ENCODE measurements around the gene CHTF8. TPM values are rescaled to one million over a fixed set of nuclear protein-coding genes. Genes with fewer than 3 reads are reported as not detected.

Gene CHTF8
- polyA plus RNA-seq, 1 experiment: 161 TPM

DNA sequence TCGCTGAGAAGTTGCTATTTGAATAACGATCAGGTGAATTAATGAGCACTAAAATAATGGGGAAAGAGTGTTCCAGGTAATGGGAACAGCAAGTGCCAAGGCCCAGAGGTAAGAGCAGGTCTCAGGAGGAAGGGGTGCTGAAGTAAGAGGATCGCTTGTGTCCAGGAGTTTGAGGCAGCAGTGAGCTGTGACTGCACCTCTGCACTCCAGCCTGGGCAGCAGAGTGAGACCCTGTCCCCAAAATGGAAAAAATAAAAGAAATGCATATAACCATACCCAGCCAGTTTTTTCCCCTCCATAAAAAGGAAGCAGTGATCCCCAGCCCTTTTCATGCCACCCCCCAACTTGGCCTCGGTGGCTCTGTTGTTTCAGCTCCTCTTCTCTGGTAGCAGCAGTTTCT, 43.7 kb downstream of the CHTF8 start:
- Histone ChIP-seq H3K36me3 (ENCODE audit: control insufficient read depth, insufficient read depth, low read length) (no peaks in the 10 kb centered on the region), H3K4me3 (ENCODE audit: low read depth, low read length) (no peak overlapping the region), H3K27me3 (ENCODE audit: control insufficient read depth, insufficient read depth, low read length) (no peaks in the 10 kb centered on the region)
- no peak for DNase-seq (ENCODE audit: low read depth)
- TF ChIP-seq, protein P1, sequence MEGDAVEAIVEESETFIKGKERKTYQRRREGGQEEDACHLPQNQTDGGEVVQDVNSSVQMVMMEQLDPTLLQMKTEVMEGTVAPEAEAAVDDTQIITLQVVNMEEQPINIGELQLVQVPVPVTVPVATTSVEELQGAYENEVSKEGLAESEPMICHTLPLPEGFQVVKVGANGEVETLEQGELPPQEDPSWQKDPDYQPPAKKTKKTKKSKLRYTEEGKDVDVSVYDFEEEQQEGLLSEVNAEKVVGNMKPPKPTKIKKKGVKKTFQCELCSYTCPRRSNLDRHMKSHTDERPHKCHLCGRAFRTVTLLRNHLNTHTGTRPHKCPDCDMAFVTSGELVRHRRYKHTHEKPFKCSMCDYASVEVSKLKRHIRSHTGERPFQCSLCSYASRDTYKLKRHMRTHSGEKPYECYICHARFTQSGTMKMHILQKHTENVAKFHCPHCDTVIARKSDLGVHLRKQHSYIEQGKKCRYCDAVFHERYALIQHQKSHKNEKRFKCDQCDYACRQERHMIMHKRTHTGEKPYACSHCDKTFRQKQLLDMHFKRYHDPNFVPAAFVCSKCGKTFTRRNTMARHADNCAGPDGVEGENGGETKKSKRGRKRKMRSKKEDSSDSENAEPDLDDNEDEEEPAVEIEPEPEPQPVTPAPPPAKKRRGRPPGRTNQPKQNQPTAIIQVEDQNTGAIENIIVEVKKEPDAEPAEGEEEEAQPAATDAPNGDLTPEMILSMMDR (IDR thresholded peaks at IDR 0.05; ENCODE audit: insufficient read depth, low read depth, low read length): no peak
- ChIA-PET POLR2A (no interaction called here), CTCF (no interaction called here)

DNA sequence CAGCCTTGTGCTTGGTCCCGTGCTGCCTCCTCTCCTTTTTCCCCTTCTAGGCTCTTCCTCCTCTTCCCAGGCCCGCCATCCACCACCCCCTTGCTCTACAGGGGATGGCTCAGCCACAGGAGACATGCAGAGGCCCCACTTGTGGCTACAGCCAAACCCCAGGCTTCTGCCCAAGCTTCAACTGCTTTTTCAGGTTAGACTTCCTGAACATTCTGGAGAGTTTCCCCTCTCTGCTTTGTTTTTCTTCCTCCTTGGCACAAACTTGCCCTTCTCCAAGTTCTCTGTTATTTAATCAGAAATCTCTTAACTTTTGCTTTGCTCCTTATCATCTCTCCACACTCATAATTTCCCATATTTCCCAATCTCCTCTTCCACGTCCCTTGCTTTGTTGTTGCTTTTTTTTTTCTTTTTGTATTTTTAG, 45.2 kb downstream of the CHTF8 start:
- DNase-seq (ENCODE audit: low read depth): no peak
- ChIA-PET CTCF (no interaction called here), POLR2A (no interaction called here)
- no peak overlapping the region for H3K4me3 ChIP-seq (ENCODE audit: low read depth, low read length)
- H3K27me3 ChIP-seq (ENCODE audit: control insufficient read depth, insufficient read depth, low read length): no peaks in the 10 kb centered on the region
- TF ChIP-seq, protein P1 (IDR thresholded peaks at IDR 0.05; ENCODE audit: insufficient read depth, low read depth, low read length): no peak
- no peaks in the 10 kb centered on the region for H3K36me3 ChIP-seq (ENCODE audit: control insufficient read depth, insufficient read depth, low read length)

GRCh38 chr16:69085032-69085695, 47.2 kb downstream of the CHTF8 start:
- ChIA-PET POLR2A (no interaction called here), CTCF (interaction anchor here (1.4 kb wide), 1 partner anchor 27 kb away, joined by 5 read pairs; no protein-coding TSS in a partner anchor)
- TF ChIP-seq, protein P1 (IDR thresholded peaks at IDR 0.05; ENCODE audit: insufficient read depth, low read depth, low read length): no peak
- Histone ChIP-seq H3K27me3 (ENCODE audit: control insufficient read depth, insufficient read depth, low read length) (no peaks in the 10 kb centered on the region), H3K4me3 (ENCODE audit: low read depth, low read length) (no peak overlapping the region), H3K36me3 (ENCODE audit: control insufficient read depth, insufficient read depth, low read length) (no peaks in the 10 kb centered on the region)
- no peak for DNase-seq (ENCODE audit: low read depth)

- Histone ChIP-seq H3K36me3 (ENCODE audit: control insufficient read depth, insufficient read depth, low read length) (no peaks in the 10 kb centered on the region), H3K4me3 (ENCODE audit: low read depth, low read length) (no peak overlapping the region), H3K27me3 (ENCODE audit: control insufficient read depth, insufficient read depth, low read length) (no peaks in the 10 kb centered on the region)
- no peak for DNase-seq (ENCODE audit: low read depth)
- ChIA-PET POLR2A (no interaction called here), CTCF (no interaction called here)
- TF ChIP-seq, protein P1 (IDR thresholded peaks at IDR 0.05; ENCODE audit: insufficient read depth, low read depth, low read length): no peak
Observed at GRCh38 chr16:69084289-69084688, 48.1 kb downstream of the CHTF8 start.

DNA sequence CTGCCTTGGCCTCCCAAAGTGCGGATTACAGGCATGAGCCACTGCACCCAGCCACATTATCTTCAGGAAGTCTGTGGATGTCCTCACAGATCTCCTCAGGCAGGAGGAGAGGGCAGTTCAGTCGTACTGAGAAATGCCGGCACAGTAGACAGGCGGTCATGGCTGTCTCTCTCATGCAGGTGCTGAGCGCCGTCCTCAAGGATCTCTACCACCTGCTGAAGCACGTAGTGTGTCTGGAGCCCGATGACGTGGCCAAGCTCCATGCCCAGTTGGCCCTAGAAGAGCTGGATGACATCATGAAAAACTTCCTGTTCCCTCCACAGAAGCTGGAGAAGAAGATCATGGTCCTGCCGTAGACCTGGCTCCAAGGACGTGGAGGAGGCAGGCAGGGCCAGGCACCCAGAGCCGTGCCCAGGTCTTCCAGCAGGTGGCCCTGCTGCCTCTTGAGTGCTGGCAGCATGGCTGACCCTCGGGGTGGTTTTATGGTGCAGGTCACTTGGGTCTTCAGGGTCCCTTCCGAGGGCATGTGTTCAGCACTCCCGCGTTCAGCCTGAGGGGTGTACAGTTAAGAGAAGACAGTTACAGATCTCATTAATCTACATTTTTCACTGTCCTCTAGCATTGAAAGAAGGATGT, 49.0 kb downstream of the CHTF8 start:
- POLR2A ChIA-PET: no interaction called here
- DNase-seq (ENCODE audit: low read depth): no peak
- Histone ChIP-seq H3K4me3 (ENCODE audit: low read depth, low read length) (no peak overlapping the region), H3K27me3 (ENCODE audit: control insufficient read depth, insufficient read depth, low read length) (no peaks in the 10 kb centered on the region), H3K36me3 (ENCODE audit: control insufficient read depth, insufficient read depth, low read length) (no peaks in the 10 kb centered on the region)
- TF ChIP-seq, protein P1 (IDR thresholded peaks at IDR 0.05; ENCODE audit: insufficient read depth, low read depth, low read length): no peak
- CTCF ChIA-PET: no interaction called here

Measured in BJ (cell line).